ENCODE results near the gene CCDC138.

The CCDC138 gene

GRCh38 chr2:108829578-108830310, 43.2 kb downstream of the CCDC138 start:
- no peak for DNase-seq

GRCh38 chr2:108833219-108833618, 46.6 kb downstream of the CCDC138 start:
- no peak for DNase-seq

- no peak for DNase-seq
Measured at GRCh38 chr2:108834620-108835019, 48.0 kb downstream of the CCDC138 start.

GRCh38 chr2:108835040-108835439, 48.5 kb downstream of the CCDC138 start:
- DNase-seq: no peak

DNA sequence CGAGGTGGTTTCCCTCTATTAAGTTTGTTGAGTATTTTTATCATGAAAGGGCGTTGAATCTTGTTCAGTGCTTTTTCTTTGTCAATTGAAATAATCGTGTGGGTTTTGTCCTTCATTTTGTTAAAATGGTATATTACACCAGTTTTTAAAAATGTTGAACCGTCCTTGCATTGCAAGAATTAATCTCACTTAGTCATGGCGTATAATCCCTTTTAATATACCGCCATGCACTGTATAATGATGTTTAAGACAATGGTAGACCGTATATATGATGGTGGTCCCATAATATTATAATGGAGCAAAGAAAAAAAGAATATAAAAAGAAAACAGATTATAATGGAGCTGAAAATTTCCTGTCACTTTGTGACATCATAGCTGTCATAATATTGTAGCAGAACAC, 50.6 kb downstream of the CCDC138 start:
- DNase-seq: no peak

DNA sequence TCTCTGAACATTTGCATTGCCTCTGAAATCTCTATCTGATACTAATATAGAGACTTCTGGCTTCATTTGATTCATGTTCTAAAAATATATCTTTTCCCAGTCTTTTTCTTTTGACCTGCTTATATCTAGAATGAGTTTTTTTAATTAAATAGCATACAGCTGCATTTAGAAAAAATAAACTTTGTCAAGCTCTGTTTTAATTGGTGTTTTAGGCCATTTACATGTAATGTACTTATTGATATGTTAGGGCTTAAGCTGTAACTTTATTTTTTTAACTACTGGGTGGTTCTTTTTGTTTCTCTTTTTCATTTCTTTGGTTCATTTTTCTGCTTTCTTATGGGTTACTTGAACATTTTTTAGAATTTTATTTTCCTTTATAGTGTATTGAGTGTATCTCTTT, 54.9 kb downstream of the CCDC138 start:
- no peak for DNase-seq

DNA sequence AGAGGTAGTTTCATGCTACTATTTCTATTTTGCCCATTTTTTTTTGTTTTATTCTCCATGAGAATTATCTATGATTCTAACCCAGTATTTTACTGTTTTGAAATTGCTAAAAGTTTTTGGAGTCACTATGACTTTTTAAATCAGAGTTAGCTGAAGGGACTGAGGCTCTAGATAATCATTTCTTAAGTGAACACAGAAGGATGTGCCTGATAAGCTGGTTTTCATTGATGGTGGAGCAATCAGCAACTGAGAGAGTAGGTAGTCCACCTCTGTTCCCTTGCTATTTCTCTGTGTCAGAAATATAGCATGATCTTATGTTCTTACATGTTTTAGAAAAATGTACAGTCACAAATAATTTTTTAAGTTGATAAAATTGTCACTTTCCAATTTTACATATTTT, 59.4 kb downstream of the CCDC138 start:
- no peak for DNase-seq

DNA sequence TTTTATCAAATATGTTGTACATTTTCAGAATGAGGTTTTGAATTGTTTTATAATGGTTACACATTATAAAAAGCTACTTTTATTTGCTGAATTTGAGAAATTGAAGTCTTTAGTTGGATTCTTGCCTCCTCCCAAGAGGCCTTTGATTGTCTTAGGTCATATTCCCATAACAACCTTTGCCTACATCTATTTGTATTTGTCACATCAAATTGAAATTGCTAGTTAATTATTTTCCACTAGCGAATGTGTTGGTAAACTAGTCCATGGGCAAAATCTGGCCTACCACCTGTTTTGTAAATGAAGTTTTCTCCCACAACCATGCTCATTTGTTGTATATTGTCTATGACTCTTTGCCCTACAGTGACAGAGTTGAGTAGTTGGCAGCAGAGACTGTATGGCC, 60.4 kb downstream of the CCDC138 start:
- no peak for DNase-seq

GRCh38 chr2:108852375-108852774, 65.8 kb downstream of the CCDC138 start:
- no peak for DNase-seq

GRCh38 chr2:108853421-108853820, 66.8 kb downstream of the CCDC138 start:
- no peak for DNase-seq

DNA sequence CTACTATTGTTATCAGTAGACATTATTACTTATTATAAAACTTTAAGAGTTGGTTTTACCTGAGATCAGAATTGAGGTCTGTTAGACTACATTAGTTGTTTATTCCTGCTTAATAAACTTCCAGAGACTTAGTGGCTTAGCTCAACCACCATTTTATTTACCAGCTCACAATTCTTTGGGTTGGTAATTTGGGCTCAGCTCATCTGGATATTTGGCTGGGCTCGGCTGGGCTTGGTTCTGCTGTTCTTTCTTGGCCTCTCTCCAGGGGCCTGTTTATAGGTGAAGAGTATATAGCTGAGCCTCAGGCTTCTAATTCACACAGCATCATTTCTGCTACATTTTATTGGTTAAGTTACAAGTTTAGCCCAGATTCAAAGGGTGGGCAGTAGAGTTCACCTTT, 67.9 kb downstream of the CCDC138 start:
- DNase-seq: no peak

DNA sequence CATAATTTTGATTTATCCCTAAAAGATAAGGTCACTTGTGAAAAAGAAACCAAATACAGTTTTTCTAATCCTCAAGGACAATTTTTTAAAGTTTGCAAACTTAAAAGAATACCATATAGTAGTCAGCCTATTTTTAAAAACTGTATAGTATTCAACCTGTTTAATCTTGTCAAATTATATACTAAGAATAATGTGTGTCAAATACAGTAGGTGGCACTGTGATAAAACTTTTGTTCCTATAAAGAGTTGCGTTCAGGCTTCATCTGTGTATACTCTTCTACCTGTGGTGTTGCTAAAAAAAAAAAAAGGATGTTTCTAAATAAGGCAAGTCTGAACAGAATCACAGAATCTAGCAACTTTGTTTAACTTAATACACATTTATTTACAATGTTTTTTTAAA, 68.6 kb downstream of the CCDC138 start:
- no peak for DNase-seq

GRCh38 chr2:108858894-108859293, 72.3 kb downstream of the CCDC138 start:
- no peak for DNase-seq

DNA sequence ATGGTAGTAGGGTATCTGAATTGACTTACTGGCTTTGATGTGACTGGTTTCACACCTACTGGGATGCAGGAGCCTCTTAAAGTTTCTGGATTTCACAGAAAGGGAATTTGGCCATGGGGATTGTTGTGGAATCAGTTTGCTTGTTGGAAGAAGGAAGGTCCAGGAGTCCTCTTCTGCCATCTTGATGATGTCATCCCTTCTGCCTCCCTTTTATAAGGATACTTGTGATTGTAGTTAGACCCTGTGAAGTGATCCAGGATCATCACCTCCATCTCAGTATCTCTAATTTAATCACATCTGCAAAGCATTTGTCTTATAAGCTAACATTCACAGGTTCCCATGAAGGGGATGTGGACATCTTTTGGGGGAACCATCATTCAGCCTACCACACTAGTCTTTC, 79.5 kb downstream of the CCDC138 start:
- no peak for DNase-seq

GRCh38 chr2:108868911-108869310, 82.3 kb downstream of the CCDC138 start:
- DNase-seq: no peak

- DNase-seq: no peak
Measured at GRCh38 chr2:108869542-108869941, 83.0 kb downstream of the CCDC138 start.

DNA sequence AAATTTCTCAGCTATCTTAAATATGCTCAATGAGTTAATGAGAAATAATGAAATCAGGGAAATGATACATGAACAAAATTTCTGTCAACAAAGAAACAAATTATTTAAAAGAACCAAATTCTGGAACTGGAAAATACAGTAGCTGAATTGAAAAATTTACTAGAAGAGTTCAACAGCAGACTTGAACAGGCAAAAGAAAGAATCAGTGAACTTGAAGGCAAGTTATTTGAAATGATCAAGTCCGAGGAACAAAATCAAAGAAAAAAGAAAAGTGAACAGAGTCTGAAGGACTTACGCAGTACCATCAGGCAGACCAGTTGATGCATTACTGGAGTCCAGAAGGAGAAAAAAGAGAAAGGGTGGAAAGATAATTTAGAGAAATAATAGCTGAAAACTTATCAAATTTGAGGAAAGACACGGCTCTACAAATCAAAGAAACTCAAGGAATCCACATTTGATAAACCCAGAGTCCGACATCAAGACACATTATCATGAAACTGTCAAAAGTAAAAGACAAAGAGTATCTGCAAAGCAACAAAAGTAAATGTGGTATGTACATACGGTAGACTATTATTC, 83.6 kb downstream of the CCDC138 start:
- no peak for DNase-seq

GRCh38 chr2:108877506-108877905, 90.9 kb downstream of the CCDC138 start:
- no peak for DNase-seq

- DNase-seq: no peak
Measured at GRCh38 chr2:108878276-108878675, 91.7 kb downstream of the CCDC138 start.

- no peak for DNase-seq
Measured at GRCh38 chr2:108884619-108885018, 98.0 kb downstream of the CCDC138 start.

GRCh38 chr2:108889907-108890306, 103.3 kb downstream of the CCDC138 start:
- DNase-seq: no peak

DNA sequence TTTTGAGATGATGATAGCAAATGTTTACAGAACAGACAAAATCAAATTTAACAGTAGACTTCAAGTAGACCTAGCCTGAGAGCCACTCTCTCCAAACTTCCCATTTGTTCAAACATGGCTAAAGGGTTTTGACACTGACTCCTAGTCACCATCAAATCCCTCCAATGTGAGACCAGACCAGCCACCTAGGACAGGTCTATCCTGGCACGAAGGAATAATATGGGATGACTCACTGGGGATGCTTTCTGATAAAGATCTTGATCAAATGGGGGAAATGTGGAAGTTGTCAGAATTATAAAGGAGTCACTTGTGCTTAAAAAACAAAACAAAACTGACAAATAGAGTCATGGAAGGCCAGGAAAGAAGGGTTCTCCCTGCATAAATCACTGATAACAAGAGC, 106.7 kb downstream of the CCDC138 start:
- DNase-seq: no peak

- no peak for DNase-seq
Measured at GRCh38 chr2:108894766-108895165, 108.2 kb downstream of the CCDC138 start.

- DNase-seq: no peak
Measured at GRCh38 chr2:108895188-108895587, 108.6 kb downstream of the CCDC138 start.

DNA sequence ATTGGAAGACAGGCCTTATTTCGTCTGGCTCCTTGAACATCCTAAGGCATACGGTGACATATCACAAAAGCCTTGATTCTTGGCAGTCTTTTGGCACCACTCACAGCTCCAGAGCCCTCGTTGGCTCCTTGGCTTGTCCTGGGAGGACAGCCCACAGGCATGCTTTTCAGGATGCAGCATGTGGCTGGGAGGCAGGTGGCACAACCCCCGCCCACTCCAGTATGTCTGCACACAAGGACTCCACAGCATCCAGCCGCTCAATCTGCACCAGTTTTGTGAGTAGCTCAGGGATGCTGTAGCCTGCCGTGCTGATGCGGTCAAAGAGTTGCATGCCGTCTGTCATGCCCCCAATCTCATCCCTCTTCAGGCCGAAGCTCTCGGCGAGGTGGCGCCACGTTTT, 110.2 kb downstream of the CCDC138 start:
- DNase-seq: no peak
